H1 (cell line): ENCODE data around the gene OR52M1. TPM values are rescaled to one million over a fixed set of nuclear protein-coding genes. Genes with fewer than 3 reads are reported as not detected.

Source experiments
- CTCF ChIA-PET: fragments of 300-600 bp; sonication (Branson Sonifier 250); formaldehyde crosslinking; loops from one replicate; lab custom pipeline; 2021; ENCODE audit not compliant: partially characterized antibody; lab: Charles Lee
- POLR2A ChIA-PET: fragments of 300-600 bp; sonication (Branson Sonifier 250); formaldehyde crosslinking; loops from one replicate; lab custom pipeline; 2021; ENCODE audit warnings: inconsistent platforms; ENCODE audit not compliant: partially characterized antibody; lab: Charles Lee
- DNase-seq, 2 experiments: peaks; one replicate each; pipeline versions ENCODE4 v3.0.0 to v3.0.0-alpha.2; 2010 to 2022; ENCODE audit warnings: low spot score in 2 of 2, low read depth in 1 of 2, mixed read lengths in 1 of 2
- FAIRE-seq: peaks from 2 replicates; lab custom pipeline; 2011; peaks lifted over from hg19 to GRCh38; lab: Jason Lieb, UNC
- H2AFZ ChIP-seq: 2 replicates; pipeline ENCODE4 v1.8.1; 2012; ENCODE audit warnings: low read length, inconsistent platforms
- H2AK5ac ChIP-seq: 2 replicates; pipeline ENCODE4 v1.6.1; 2013; ENCODE audit warnings: low read depth, low read length
- H2BK120ac ChIP-seq: replicated peaks from 2 replicates; pipeline ENCODE3; 2013; ENCODE audit warnings: low read depth, low read length, inconsistent platforms
- H2BK12ac ChIP-seq: 2 replicates; pipeline ENCODE4 v1.6.1; 2013; ENCODE audit warnings: low read depth, low read length
- H2BK15ac ChIP-seq: 2 replicates; pipeline ENCODE4 v1.6.1; 2013; ENCODE audit warnings: low read length
- H2BK20ac ChIP-seq: 2 replicates; pipeline ENCODE4 v1.6.1; 2013; ENCODE audit warnings: low read length
- H2BK5ac ChIP-seq: 2 replicates; pipeline ENCODE4 v1.6.1; 2013; ENCODE audit warnings: low read depth, low read length
- H3K14ac ChIP-seq: 2 replicates; pipeline ENCODE4 v1.6.1; 2013; ENCODE audit warnings: inconsistent platforms; ENCODE audit not compliant: insufficient read length
- H3K18ac ChIP-seq: 2 replicates; pipeline ENCODE4 v1.6.1; 2013; ENCODE audit warnings: low read length; ENCODE audit errors: extremely low read depth
- H3K23ac ChIP-seq: 2 replicates; pipeline ENCODE4 v1.6.1; 2013; ENCODE audit warnings: inconsistent platforms; ENCODE audit not compliant: insufficient read length
- H3K23me2 ChIP-seq: 2 replicates; pipeline ENCODE4 v1.6.1; 2013; ENCODE audit warnings: low read depth, low read length
- H3K27ac ChIP-seq: 2 replicates; pipeline ENCODE4 v1.6.1; 2011; ENCODE audit warnings: low read depth, low read length, inconsistent platforms
- H3K27me3 ChIP-seq, 4 experiments: replicated peaks in 1 of 4; 1 replicate in 1 of 4; 2 replicates in 3 of 4; pipeline versions ENCODE4 v1.6.1 to v1.8.1; 2011 to 2013; ENCODE audit warnings: low read length in 3 of 4, mild to moderate bottlenecking in 3 of 4, inconsistent platforms in 2 of 4, mixed read lengths in 2 of 4, moderate library complexity in 1 of 4; ENCODE audit not compliant: control insufficient read depth in 3 of 4, insufficient read depth in 3 of 4; ENCODE audit errors: extremely low read depth in 1 of 4
- H3K36me3 ChIP-seq, 4 experiments: 2 replicates each; pipeline versions ENCODE4 v1.6.1 to v1.8.1; 2011 to 2013; ENCODE audit warnings: mild to moderate bottlenecking in 4 of 4, low read length in 3 of 4, moderate library complexity in 2 of 4, control low read depth in 1 of 4, inconsistent platforms in 1 of 4; ENCODE audit not compliant: insufficient read depth in 4 of 4, control insufficient read depth in 2 of 4
- H3K4ac ChIP-seq: replicated peaks from 2 replicates; pipeline ENCODE3; 2013; ENCODE audit warnings: low read length, low read depth, mixed read lengths, inconsistent platforms; ENCODE audit not compliant: insufficient read length
- H3K4me1 ChIP-seq, 4 experiments: replicated peaks in 1 of 4; 1 replicate in 1 of 4; 2 replicates in 3 of 4; pipeline versions ENCODE4 v1.6.1 to v1.8.1; 2011 to 2013; ENCODE audit warnings: low read length in 3 of 4, inconsistent platforms in 2 of 4, mixed read lengths in 1 of 4; ENCODE audit not compliant: insufficient read depth in 4 of 4, control insufficient read depth in 3 of 4
- H3K4me2 ChIP-seq, 2 experiments: 2 replicates each; pipeline versions ENCODE4 v1.6.1 to v1.8.1; 2011 to 2013; ENCODE audit warnings: low read depth in 2 of 2, low read length in 2 of 2, control low read depth in 1 of 2, inconsistent platforms in 1 of 2, mild to moderate bottlenecking in 1 of 2; ENCODE audit not compliant: insufficient read depth in 1 of 2
- H3K4me3 ChIP-seq, 4 experiments: fragments of 200-600, 300-600 bp in 1 of 4; sonication (generic), shearing (Covaris generic), sonication (Bioruptor Twin) in 1 of 4; 2 replicates each; pipeline versions ENCODE4 v1.5.1 to v1.8.1; 2011 to 2016; ENCODE audit warnings: low read length in 4 of 4, low read depth in 3 of 4, control low read depth in 2 of 4, inconsistent platforms in 2 of 4, mild to moderate bottlenecking in 2 of 4, mixed read lengths in 1 of 4, moderate library complexity in 1 of 4; ENCODE audit not compliant: insufficient read depth in 2 of 4; ENCODE audit errors: extremely low read depth in 1 of 4
- H3K56ac ChIP-seq: replicated peaks from 2 replicates; pipeline ENCODE3; 2013; ENCODE audit warnings: low read depth, mild to moderate bottlenecking, mixed read lengths, low read length, inconsistent platforms; ENCODE audit not compliant: insufficient read length
- H3K79me1 ChIP-seq: 2 replicates; pipeline ENCODE4 v1.6.1; 2013; ENCODE audit warnings: low read depth, low read length, control low read depth
- H3K79me2 ChIP-seq, 2 experiments: 2 replicates each; pipeline versions ENCODE4 v1.6.1 to v1.8.1; 2012 to 2013; ENCODE audit warnings: low read length in 2 of 2, mild to moderate bottlenecking in 2 of 2, inconsistent platforms in 1 of 2; ENCODE audit not compliant: insufficient read depth in 2 of 2, control insufficient read depth in 1 of 2
- H3K9ac ChIP-seq, 4 experiments: replicated peaks in 1 of 4; 1 replicate in 1 of 4; 2 replicates in 3 of 4; pipeline versions ENCODE4 v1.6.1 to v1.8.1; 2011 to 2013; ENCODE audit warnings: low read depth in 3 of 4, low read length in 3 of 4, control low read depth in 2 of 4, mild to moderate bottlenecking in 2 of 4, moderate library complexity in 2 of 4, inconsistent platforms in 1 of 4; ENCODE audit errors: extremely low read depth in 1 of 4
- H3K9me3 ChIP-seq, 2 experiments: 2 replicates each; pipeline versions ENCODE4 v1.6.1 to v1.8.1; 2012 to 2013; ENCODE audit warnings: mild to moderate bottlenecking in 2 of 2, moderate library complexity in 2 of 2, control low read depth in 1 of 2, inconsistent platforms in 1 of 2, low read depth in 1 of 2, low read length in 1 of 2, mixed read lengths in 1 of 2; ENCODE audit not compliant: insufficient read depth in 2 of 2
- H4K20me1 ChIP-seq, 2 experiments: replicated peaks in 1 of 2; 2 replicates each; pipeline versions ENCODE3 to v1.8.1; 2011 to 2013; ENCODE audit warnings: inconsistent platforms in 2 of 2, low read length in 2 of 2, mild to moderate bottlenecking in 1 of 2; ENCODE audit not compliant: insufficient read depth in 2 of 2, control insufficient read depth in 1 of 2
- H4K5ac ChIP-seq: 2 replicates; pipeline ENCODE4 v1.6.1; 2013; ENCODE audit warnings: low read length, low read depth, mixed read lengths, inconsistent platforms; ENCODE audit not compliant: insufficient read length
- H4K8ac ChIP-seq: 2 replicates; pipeline ENCODE4 v1.8.0; 2013; ENCODE audit warnings: mild to moderate bottlenecking, moderate library complexity, low read length, inconsistent platforms; ENCODE audit not compliant: insufficient read depth; ENCODE audit errors: extremely low read depth
- H4K91ac ChIP-seq: replicated peaks from 2 replicates; pipeline ENCODE3; 2013; ENCODE audit warnings: low read length, mixed read lengths, inconsistent platforms; ENCODE audit not compliant: insufficient read length
- ATF2 ChIP-seq: IDR thresholded peaks from 2 replicates; pipeline ENCODE4 v1.6.1; 2012; ENCODE audit warnings: low read length, inconsistent platforms
- FOSL1 ChIP-seq: IDR thresholded peaks from 2 replicates; pipeline ENCODE4 v1.6.1; 2011; ENCODE audit warnings: mild to moderate bottlenecking, low read depth, low read length, moderate library complexity; ENCODE audit not compliant: insufficient read depth
- GTF2F1 ChIP-seq: IDR thresholded peaks from 2 replicates; pipeline ENCODE4 v1.6.1; 2012; ENCODE audit warnings: low read depth, low read length, improper control_type of control experiment, borderline replicate concordance
- SIN3A ChIP-seq, 2 experiments: IDR thresholded peaks in 1 of 2; conservative IDR thresholded peaks in 1 of 2; 2 replicates each; pipeline ENCODE4 v1.6.1; 2011 to 2012; ENCODE audit warnings: low read length in 2 of 2, improper control_type of control experiment in 1 of 2, low read depth in 1 of 2, mild to moderate bottlenecking in 1 of 2
- TBP ChIP-seq: IDR thresholded peaks from 2 replicates; pipeline ENCODE4 v1.6.1; 2011; ENCODE audit warnings: low read depth, low read length, improper control_type of control experiment
- WGBS, 2 experiments: shearing (Covaris generic) in 1 of 2; methylation state at CpG; one replicate each; pipeline versions ENCODE4 v1.1.6 to v1.1.7; 2013 to 2015; ENCODE audit warnings: low lambda C conversion rate in 2 of 2, mixed read lengths in 2 of 2, inconsistent platforms in 1 of 2, low coverage in 1 of 2, missing lambda C conversion rate in 1 of 2; ENCODE audit not compliant: insufficient replicate concordance in 2 of 2, insufficient coverage in 1 of 2, insufficient read length in 1 of 2; ENCODE audit errors: extremely low coverage in 1 of 2, missing lambda C conversion rate in 1 of 2; 5-methylcytosine and 5-hydroxymethylcytosine counted together
- polyA plus RNA-seq, 7 experiments: library from polyadenylated mRNA; depleted of rRNA in 3 of 7; stranded (reverse) in 5 of 7; unstranded in 2 of 7; fragments of >200 nt in 5 of 7; fragments of 200-250 nt in 2 of 7; gene quantifications; 1 replicate in 5 of 7; 2 replicates in 1 of 7; 4 replicates in 1 of 7; pipeline versions ENCODE4 v1.2.1 to v1.2.3, GENCODE V29; 2011 to 2013; ENCODE audit warnings: missing spikeins in 2 of 7, mixed read lengths in 2 of 7
- total RNA-seq: library from RNA; stranded (reverse); fragmentation: NEBNext Ultra II Directional; extraction: Animal tissue kit (Norgen Biotek cat#: 25700); gene quantifications from 2 replicates; pipeline ENCODE4 v1.2.1, GENCODE V29; 2021

Gene OR52M1
- total and polyA plus RNA-seq, 2 of the 8 experiments (the other 6 are each of a cell fraction or from before 2014, with no cell fraction given), result not detected

GRCh38 chr11:4576880-4577279 lies 31.9 kb downstream of the OR52M1 start:
- Histone ChIP-seq H3K79me2 (no peaks in the 10 kb centered on the region), H3K23me2 (no peaks in the 10 kb centered on the region), H2BK12ac (no peak overlapping the region), H3K79me1 (no peaks in the 10 kb centered on the region), H3K4me3 (no peak overlapping the region), H3K23ac (no peak overlapping the region), H3K18ac (no peak overlapping the region), H3K9ac (no peak overlapping the region), H2AFZ (no peak overlapping the region), H3K4ac (no peak overlapping the region), H3K14ac (no peak overlapping the region), H2AK5ac (no peak overlapping the region), H3K27ac (no peak overlapping the region), H4K5ac (no peak overlapping the region), H3K9me3 (no peaks in the 10 kb centered on the region), H4K91ac (no peak overlapping the region), H3K4me1 (peaks cover 0 to 4% (median 0%) of the 10 kb centered on the region in 4 experiments; a peak in 3 of 7 replicates), H3K4me2 (no peak overlapping the region), H3K36me3 (no peaks in the 10 kb centered on the region), H4K8ac (no peak overlapping the region), H3K56ac (no peak overlapping the region), H2BK15ac (no peak overlapping the region), H2BK5ac (no peak overlapping the region), H3K27me3 (no peaks in the 10 kb centered on the region), H2BK20ac (no peak overlapping the region), H2BK120ac (no peak overlapping the region), H4K20me1 (no peaks in the 10 kb centered on the region)
- FAIRE-seq, result no peak
- ChIA-PET POLR2A (no interaction called here), CTCF (interaction anchor here (5.3 kb wide), 1 partner anchor 37 kb away, joined by 20 read pairs; no protein-coding TSS in a partner anchor)
- TF ChIP-seq ATF2, result no peak
- TF ChIP-seq SIN3A (conservative IDR thresholded peaks at IDR 0.05 in 1 of 2, IDR thresholded peaks at IDR 0.05 in 1 of 2; ENCODE audit: low read depth in 1 of 2, low read length in 2 of 2), result no peak
- TF ChIP-seq TBP, result no peak
- no peak for TF ChIP-seq GTF2F1
- TF ChIP-seq FOSL1, result no peak
- WGBS, 2 experiments, result 92% methylated on average over 3 of the region's 3 CpGs; no CpG with 5 or more reads in 1 of the 2 experiments
- no peak for DNase-seq
